DND-41 (cell line): ENCODE results near the gene CLEC17A.

Experiments
- ATAC-seq: fragments of 200-7000 bp; cut with Tn5 transposase; 3 replicates; pipeline ENCODE4 v1.9.1; 2021; ENCODE audit warnings: low read depth; ENCODE audit not compliant: insufficient read depth
- DNase-seq: peaks from one replicate; pipeline ENCODE4 v3.0.0-alpha.2; 2020
- H2AFZ ChIP-seq: 2 replicates; pipeline ENCODE4 v1.6.0; 2012; ENCODE audit warnings: low read depth, low read length
- H3K27ac ChIP-seq: 2 replicates; pipeline ENCODE4 v1.5.1; 2012; ENCODE audit warnings: low read length, inconsistent platforms
- H3K27me3 ChIP-seq: fragments of 200-600 bp; sonication (generic); 2 replicates; pipeline ENCODE4 v1.6.0; 2012; ENCODE audit warnings: low read length, mild to moderate bottlenecking, inconsistent platforms; ENCODE audit not compliant: insufficient read depth, poor library complexity
- H3K36me3 ChIP-seq: 2 replicates; pipeline ENCODE4 v1.5.1; 2012; ENCODE audit warnings: low read length, inconsistent platforms; ENCODE audit not compliant: insufficient read depth
- H3K4me1 ChIP-seq: 2 replicates; pipeline ENCODE4 v1.5.1; 2012; ENCODE audit warnings: mild to moderate bottlenecking, low read length; ENCODE audit not compliant: insufficient read depth
- H3K4me2 ChIP-seq: 2 replicates; pipeline ENCODE4 v1.6.0; 2012; ENCODE audit warnings: mild to moderate bottlenecking, moderate library complexity, low read length, inconsistent platforms; ENCODE audit not compliant: insufficient read depth
- H3K4me3 ChIP-seq, 2 experiments: fragments of 200-600 bp in 1 of 2; shearing (Covaris generic) in 1 of 2; 2 replicates each; pipeline ENCODE4 v1.5.1; 2012 to 2016; ENCODE audit warnings: inconsistent platforms in 2 of 2, low read length in 2 of 2, mild to moderate bottlenecking in 2 of 2, low read depth in 1 of 2, moderate library complexity in 1 of 2
- H3K79me2 ChIP-seq: 2 replicates; pipeline ENCODE4 v1.6.0; 2012; ENCODE audit warnings: low read length, inconsistent platforms; ENCODE audit not compliant: insufficient read depth
- H3K9ac ChIP-seq: 2 replicates; pipeline ENCODE4 v1.6.0; 2012; ENCODE audit warnings: low read depth, mild to moderate bottlenecking, inconsistent platforms, low read length, moderate library complexity
- H3K9me3 ChIP-seq: 2 replicates; pipeline ENCODE4 v1.5.1; 2012; ENCODE audit warnings: low read length, moderate library complexity, mild to moderate bottlenecking, inconsistent platforms; ENCODE audit not compliant: insufficient read depth, severe bottlenecking
- H4K20me1 ChIP-seq: 2 replicates; pipeline ENCODE4 v1.6.0; 2012; ENCODE audit warnings: low read length; ENCODE audit not compliant: insufficient read depth
- EZH2 ChIP-seq: IDR thresholded peaks from 3 replicates; pipeline ENCODE4 v1.6.1; 2012; ENCODE audit warnings: borderline replicate concordance, low read depth, mild to moderate bottlenecking, moderate library complexity, low read length, inconsistent platforms; ENCODE audit not compliant: severe bottlenecking
- TF ChIP-seq, protein P1 (sequence below): IDR thresholded peaks from 2 replicates; pipeline ENCODE4 v1.5.1; 2012; ENCODE audit warnings: borderline replicate concordance, low read length, moderate library complexity, mild to moderate bottlenecking; ENCODE audit not compliant: poor library complexity, severe bottlenecking; ENCODE audit errors: extremely low read depth

CLEC17A gene

GRCh38 chr19:14565765-14566711 is 16.8 kb upstream of the CLEC17A start:
- H3K79me2 ChIP-seq: peaks cover 41% of the 10 kb centered on the region
- H2AFZ ChIP-seq: no peak overlapping the region
- DNase-seq: no peak
- no peak overlapping the region for H3K27ac ChIP-seq
- no peak overlapping the region for H3K4me3 ChIP-seq
- H3K4me2 ChIP-seq: no peak overlapping the region
- H3K9me3 ChIP-seq: no peaks in the 10 kb centered on the region
- H3K27me3 ChIP-seq: no peaks in the 10 kb centered on the region
- no peak for ATAC-seq
- H4K20me1 ChIP-seq: peaks cover 57% of the 10 kb centered on the region
- H3K4me1 ChIP-seq: peaks cover 24% of the 10 kb centered on the region
- peaks cover 54% of the 10 kb centered on the region for H3K36me3 ChIP-seq
- H3K9ac ChIP-seq: no peak overlapping the region
- TF ChIP-seq, protein P1, sequence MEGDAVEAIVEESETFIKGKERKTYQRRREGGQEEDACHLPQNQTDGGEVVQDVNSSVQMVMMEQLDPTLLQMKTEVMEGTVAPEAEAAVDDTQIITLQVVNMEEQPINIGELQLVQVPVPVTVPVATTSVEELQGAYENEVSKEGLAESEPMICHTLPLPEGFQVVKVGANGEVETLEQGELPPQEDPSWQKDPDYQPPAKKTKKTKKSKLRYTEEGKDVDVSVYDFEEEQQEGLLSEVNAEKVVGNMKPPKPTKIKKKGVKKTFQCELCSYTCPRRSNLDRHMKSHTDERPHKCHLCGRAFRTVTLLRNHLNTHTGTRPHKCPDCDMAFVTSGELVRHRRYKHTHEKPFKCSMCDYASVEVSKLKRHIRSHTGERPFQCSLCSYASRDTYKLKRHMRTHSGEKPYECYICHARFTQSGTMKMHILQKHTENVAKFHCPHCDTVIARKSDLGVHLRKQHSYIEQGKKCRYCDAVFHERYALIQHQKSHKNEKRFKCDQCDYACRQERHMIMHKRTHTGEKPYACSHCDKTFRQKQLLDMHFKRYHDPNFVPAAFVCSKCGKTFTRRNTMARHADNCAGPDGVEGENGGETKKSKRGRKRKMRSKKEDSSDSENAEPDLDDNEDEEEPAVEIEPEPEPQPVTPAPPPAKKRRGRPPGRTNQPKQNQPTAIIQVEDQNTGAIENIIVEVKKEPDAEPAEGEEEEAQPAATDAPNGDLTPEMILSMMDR: no peak
- TF ChIP-seq EZH2: no peak

DNA sequence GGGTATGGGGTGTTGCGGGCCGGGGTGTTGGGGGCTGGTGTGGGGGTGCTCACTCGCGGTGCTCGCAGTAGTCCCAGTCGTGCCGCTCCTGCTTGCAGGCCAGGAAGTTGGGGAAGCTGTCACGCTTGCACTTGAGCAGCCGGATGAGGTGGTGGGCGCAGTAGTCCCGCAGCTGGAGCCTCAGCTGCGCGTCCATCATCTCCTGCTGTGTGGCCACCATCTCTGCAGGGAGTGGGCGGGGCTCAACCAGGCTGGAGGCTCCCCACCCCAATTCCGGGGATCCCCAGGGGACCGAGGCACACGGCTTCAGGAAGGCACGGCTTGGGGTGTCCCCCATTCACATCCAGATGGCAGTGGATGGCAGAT is 16.2 kb upstream of the CLEC17A start:
- H3K9me3 ChIP-seq: no peaks in the 10 kb centered on the region
- H3K9ac ChIP-seq: no peak overlapping the region
- no peak overlapping the region for H3K4me3 ChIP-seq
- ATAC-seq: no peak
- H3K27me3 ChIP-seq: no peaks in the 10 kb centered on the region
- H3K4me2 ChIP-seq: no peak overlapping the region
- no peak overlapping the region for H3K27ac ChIP-seq
- TF ChIP-seq, protein P1: no peak
- no peak for TF ChIP-seq EZH2
- H3K79me2 ChIP-seq: peaks cover 41% of the 10 kb centered on the region
- H3K36me3 ChIP-seq: peaks cover 54% of the 10 kb centered on the region
- no peak for DNase-seq
- H3K4me1 ChIP-seq: peaks cover 27% of the 10 kb centered on the region
- peaks cover 51% of the 10 kb centered on the region for H4K20me1 ChIP-seq
- H2AFZ ChIP-seq: no peak overlapping the region

DNA sequence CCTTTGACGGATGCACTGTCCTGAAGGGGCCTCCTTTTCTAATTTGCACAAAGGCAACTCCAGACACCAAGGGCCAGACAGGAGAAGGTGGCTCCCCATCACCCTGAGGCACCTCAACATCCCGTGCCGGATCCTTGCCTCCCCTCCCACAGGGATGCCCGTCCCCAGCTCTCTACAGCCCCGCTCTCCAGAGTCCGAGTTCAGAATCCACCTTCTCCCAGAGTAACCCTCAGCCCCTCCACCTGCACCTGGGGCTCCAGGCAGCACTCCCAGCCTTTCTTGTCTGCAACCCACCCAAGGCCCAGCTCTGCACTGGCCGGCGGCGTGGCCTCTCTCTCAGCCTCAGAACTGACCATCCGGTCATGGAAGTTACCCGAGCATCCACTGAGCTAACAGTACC is 15.8 kb upstream of the CLEC17A start:
- H3K9me3 ChIP-seq: no peaks in the 10 kb centered on the region
- no peak for ATAC-seq
- no peak overlapping the region for H3K27ac ChIP-seq
- H3K27me3 ChIP-seq: no peaks in the 10 kb centered on the region
- no peak overlapping the region for H3K4me3 ChIP-seq
- DNase-seq: no peak
- no peak overlapping the region for H2AFZ ChIP-seq
- H3K79me2 ChIP-seq: peaks cover 39% of the 10 kb centered on the region
- H3K9ac ChIP-seq: no peak overlapping the region
- peaks cover 54% of the 10 kb centered on the region for H3K36me3 ChIP-seq
- no peak overlapping the region for H3K4me2 ChIP-seq
- H4K20me1 ChIP-seq: peaks cover 47% of the 10 kb centered on the region
- peaks cover 28% of the 10 kb centered on the region for H3K4me1 ChIP-seq
- TF ChIP-seq, protein P1: no peak
- no peak for TF ChIP-seq EZH2
